Keratinocyte (primary cell): ENCODE results near the gene FGF19. TPM values are rescaled to one million over a fixed set of nuclear protein-coding genes. Genes with fewer than 3 reads are reported as not detected.

Source experiments
- DNase-seq: peaks from one replicate; pipeline ENCODE4 v3.0.0-alpha.2; 2011; ENCODE audit warnings: low read depth, missing footprints, low spot score
- FAIRE-seq: peaks from 2 replicates; lab custom pipeline; 2011; peaks lifted over from hg19 to GRCh38; lab: Jason Lieb, UNC
- H2AFZ ChIP-seq: 2 replicates; pipeline ENCODE4 v1.6.0; 2012; ENCODE audit warnings: low read length, control low read depth, inconsistent platforms; ENCODE audit not compliant: control insufficient read depth
- H3K27ac ChIP-seq: 2 replicates; pipeline ENCODE4 v1.5.1; 2011; ENCODE audit warnings: low read length; ENCODE audit not compliant: control insufficient read depth, insufficient read depth
- H3K27me3 ChIP-seq: 3 replicates; pipeline ENCODE4 v1.6.0; 2011; ENCODE audit warnings: low read length; ENCODE audit not compliant: control insufficient read depth, insufficient read depth; ENCODE audit errors: extremely low read depth
- H3K36me3 ChIP-seq, 2 experiments: 2 replicates in 1 of 2; 3 replicates in 1 of 2; pipeline ENCODE4 v1.5.1; 2011; ENCODE audit warnings: low read length in 2 of 2, mild to moderate bottlenecking in 1 of 2; ENCODE audit not compliant: control insufficient read depth in 2 of 2, insufficient read depth in 2 of 2; ENCODE audit errors: extremely low read depth in 1 of 2
- H3K4me1 ChIP-seq: 3 replicates; pipeline ENCODE4 v1.5.1; 2011; ENCODE audit warnings: low read length; ENCODE audit not compliant: control insufficient read depth, insufficient read depth; ENCODE audit errors: extremely low read depth
- H3K4me2 ChIP-seq: 3 replicates; pipeline ENCODE4 v1.6.0; 2011; ENCODE audit warnings: low read depth, low read length; ENCODE audit not compliant: control insufficient read depth, insufficient read depth; ENCODE audit errors: extremely low read depth
- H3K4me3 ChIP-seq, 3 experiments: fragments of 200-600 bp in 1 of 3; sonication (generic) in 1 of 3; 2 replicates in 2 of 3; 3 replicates in 1 of 3; pipeline ENCODE4 v1.5.1; 2011 to 2016; ENCODE audit warnings: low read length in 3 of 3, mild to moderate bottlenecking in 3 of 3, control low read depth in 2 of 3, inconsistent platforms in 1 of 3, low read depth in 1 of 3, mixed read lengths in 1 of 3, mixed run types in 1 of 3, moderate library complexity in 1 of 3; ENCODE audit not compliant: control insufficient read depth in 2 of 3, insufficient read depth in 2 of 3; ENCODE audit errors: extremely low read depth in 1 of 3
- H3K79me2 ChIP-seq: 2 replicates; pipeline ENCODE4 v1.6.0; 2012; ENCODE audit warnings: low read length; ENCODE audit not compliant: control insufficient read depth, insufficient read depth
- H3K9ac ChIP-seq: 3 replicates; pipeline ENCODE4 v1.6.0; 2011; ENCODE audit warnings: low read length; ENCODE audit not compliant: control insufficient read depth, insufficient read depth; ENCODE audit errors: extremely low read depth
- H3K9me1 ChIP-seq: 3 replicates; pipeline ENCODE4 v1.6.0; 2011; ENCODE audit warnings: low read length; ENCODE audit not compliant: control insufficient read depth, insufficient read depth; ENCODE audit errors: extremely low read depth
- H3K9me3 ChIP-seq: 2 replicates; pipeline ENCODE4 v1.5.1; 2012; ENCODE audit warnings: low read depth, low read length; ENCODE audit not compliant: control insufficient read depth
- H4K20me1 ChIP-seq: 3 replicates; pipeline ENCODE4 v1.6.0; 2011; ENCODE audit warnings: low read length; ENCODE audit not compliant: control insufficient read depth, insufficient read depth; ENCODE audit errors: extremely low read depth
- CTCF ChIP-seq, 3 experiments: IDR thresholded peaks in 1 of 3; conservative IDR thresholded peaks in 1 of 3; optimal IDR thresholded peaks in 1 of 3; 2 replicates in 2 of 3; 3 replicates in 1 of 3; pipeline versions ENCODE3 to v1.5.1; 2011; ENCODE audit warnings: low read length in 3 of 3, mild to moderate bottlenecking in 3 of 3, moderate library complexity in 2 of 3, control low read depth in 1 of 3, inconsistent platforms in 1 of 3; ENCODE audit not compliant: insufficient read depth in 2 of 3; ENCODE audit errors: extremely low read depth in 1 of 3
- EZH2 ChIP-seq: IDR thresholded peaks from one replicate; pipeline ENCODE4 v1.6.1; 2012; ENCODE audit warnings: inconsistent platforms, mild to moderate bottlenecking, low read length, moderate library complexity
- dilution Hi-C: fragments of 300-500 bp; cut with MboI; formaldehyde crosslinking; loops from one replicate; pipeline ENCODE4 v1.7.0; 2020; ENCODE audit warnings: low sequenced_read_pairs; ENCODE audit not compliant: extremely low pct_ligation_motif_present
- polyA plus RNA-seq, 5 experiments: library from polyadenylated mRNA; depleted of rRNA in 3 of 5; stranded (reverse) in 3 of 5; stranded (forward) in 1 of 5; unstranded in 1 of 5; fragments of >200 nt; gene quantifications; 1 replicate in 1 of 5; 2 replicates in 3 of 5; 3 replicates in 1 of 5; pipeline versions ENCODE4 v1.2.1 to v1.2.3, GENCODE V29; 2011 to 2012; ENCODE audit warnings: missing spikeins in 2 of 5, low read depth in 1 of 5, low replicate concordance in 1 of 5

Gene FGF19
- polyA plus RNA-seq, 1 donor (not counting 4 experiments of a cell fraction or from before 2014, with no cell fraction given) = 0.08 TPM

- Histone ChIP-seq H4K20me1 (no peaks in the 10 kb centered on the region), H3K27ac (no peak overlapping the region), H3K4me3 (no peak overlapping the region), H3K9me3 (no peaks in the 10 kb centered on the region), H3K9ac (no peak overlapping the region), H3K9me1 (no peaks in the 10 kb centered on the region), H3K4me1 (peaks cover 15% of the 10 kb centered on the region), H3K79me2 (no peaks in the 10 kb centered on the region), H2AFZ (no peak overlapping the region), H3K36me3 (no peaks in the 10 kb centered on the region), H3K27me3 (peaks cover 37% of the 10 kb centered on the region), H3K4me2 (peak overlapping the region; percentile 90)
- DNase-seq (no peak), FAIRE-seq (no peak)
- TF ChIP-seq CTCF (optimal IDR thresholded peaks at IDR 0.05 in 1 of 3, IDR thresholded peaks at IDR 0.05 in 1 of 3, conservative IDR thresholded peaks at IDR 0.05 in 1 of 3; ENCODE audit: extremely low read depth in 1 of 3, insufficient read depth in 2 of 3, low read length in 3 of 3) = no peak
- TF ChIP-seq EZH2 = no peak
- dilution Hi-C loops = no loop called here
These were observed 2.3 kb upstream of the FGF19 start for GRCh38 chr11:69705901-69706787.

- Histone ChIP-seq H3K27ac (no peak overlapping the region), H4K20me1 (no peaks in the 10 kb centered on the region), H3K36me3 (no peaks in the 10 kb centered on the region), H3K27me3 (peaks cover 44% of the 10 kb centered on the region), H3K4me3 (no peak overlapping the region), H3K4me2 (no peak overlapping the region), H3K4me1 (peaks cover 15% of the 10 kb centered on the region), H3K9me1 (no peaks in the 10 kb centered on the region), H2AFZ (no peak overlapping the region), H3K9me3 (no peaks in the 10 kb centered on the region), H3K9ac (no peak overlapping the region), H3K79me2 (no peaks in the 10 kb centered on the region)
- DNase-seq (no peak), FAIRE-seq (no peak)
- TF ChIP-seq CTCF (optimal IDR thresholded peaks at IDR 0.05 in 1 of 3, IDR thresholded peaks at IDR 0.05 in 1 of 3, conservative IDR thresholded peaks at IDR 0.05 in 1 of 3; ENCODE audit: extremely low read depth in 1 of 3, insufficient read depth in 2 of 3, low read length in 3 of 3) (no peak), EZH2 (no peak)
- dilution Hi-C loops = no loop called here
These were observed 1.6 kb upstream of the FGF19 start for GRCh38 chr11:69705351-69705811.
